ENCODE data around the gene ERBB4.

DNA sequence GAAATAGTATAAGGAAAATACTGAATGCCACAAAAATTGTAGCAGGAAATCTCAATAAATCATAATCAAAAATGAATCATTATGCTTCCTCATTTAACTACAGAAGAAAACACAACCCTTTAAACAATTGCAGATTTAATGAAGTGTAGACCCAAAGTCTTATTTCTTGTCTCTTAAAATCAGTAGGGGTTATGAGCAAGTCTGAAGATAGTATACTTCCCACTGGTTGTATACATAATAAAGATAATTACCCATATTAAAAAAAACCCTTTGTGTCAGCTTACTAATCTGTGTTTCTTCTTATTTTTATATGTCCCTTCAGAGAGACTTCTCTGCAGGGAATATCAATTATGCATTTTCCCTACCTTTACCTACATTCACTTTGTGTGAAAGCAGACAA lies 504.7 kb downstream of the ERBB4 start:
- TF ChIP-seq, protein P1, sequence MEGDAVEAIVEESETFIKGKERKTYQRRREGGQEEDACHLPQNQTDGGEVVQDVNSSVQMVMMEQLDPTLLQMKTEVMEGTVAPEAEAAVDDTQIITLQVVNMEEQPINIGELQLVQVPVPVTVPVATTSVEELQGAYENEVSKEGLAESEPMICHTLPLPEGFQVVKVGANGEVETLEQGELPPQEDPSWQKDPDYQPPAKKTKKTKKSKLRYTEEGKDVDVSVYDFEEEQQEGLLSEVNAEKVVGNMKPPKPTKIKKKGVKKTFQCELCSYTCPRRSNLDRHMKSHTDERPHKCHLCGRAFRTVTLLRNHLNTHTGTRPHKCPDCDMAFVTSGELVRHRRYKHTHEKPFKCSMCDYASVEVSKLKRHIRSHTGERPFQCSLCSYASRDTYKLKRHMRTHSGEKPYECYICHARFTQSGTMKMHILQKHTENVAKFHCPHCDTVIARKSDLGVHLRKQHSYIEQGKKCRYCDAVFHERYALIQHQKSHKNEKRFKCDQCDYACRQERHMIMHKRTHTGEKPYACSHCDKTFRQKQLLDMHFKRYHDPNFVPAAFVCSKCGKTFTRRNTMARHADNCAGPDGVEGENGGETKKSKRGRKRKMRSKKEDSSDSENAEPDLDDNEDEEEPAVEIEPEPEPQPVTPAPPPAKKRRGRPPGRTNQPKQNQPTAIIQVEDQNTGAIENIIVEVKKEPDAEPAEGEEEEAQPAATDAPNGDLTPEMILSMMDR (IDR thresholded peaks at IDR 0.05), result no peak
- TF ChIP-seq POLR2AphosphoS5 (IDR thresholded peaks at IDR 0.05; ENCODE audit: low read depth, low read length) (no peak), SIN3A (IDR thresholded peaks at IDR 0.05; ENCODE audit: borderline replicate concordance, insufficient read depth, low read depth, low read length) (no peak), TCF7L2 (IDR thresholded peaks at IDR 0.05; ENCODE audit: low read depth, low read length) (no peak)
- TF ChIP-seq, protein P2, sequence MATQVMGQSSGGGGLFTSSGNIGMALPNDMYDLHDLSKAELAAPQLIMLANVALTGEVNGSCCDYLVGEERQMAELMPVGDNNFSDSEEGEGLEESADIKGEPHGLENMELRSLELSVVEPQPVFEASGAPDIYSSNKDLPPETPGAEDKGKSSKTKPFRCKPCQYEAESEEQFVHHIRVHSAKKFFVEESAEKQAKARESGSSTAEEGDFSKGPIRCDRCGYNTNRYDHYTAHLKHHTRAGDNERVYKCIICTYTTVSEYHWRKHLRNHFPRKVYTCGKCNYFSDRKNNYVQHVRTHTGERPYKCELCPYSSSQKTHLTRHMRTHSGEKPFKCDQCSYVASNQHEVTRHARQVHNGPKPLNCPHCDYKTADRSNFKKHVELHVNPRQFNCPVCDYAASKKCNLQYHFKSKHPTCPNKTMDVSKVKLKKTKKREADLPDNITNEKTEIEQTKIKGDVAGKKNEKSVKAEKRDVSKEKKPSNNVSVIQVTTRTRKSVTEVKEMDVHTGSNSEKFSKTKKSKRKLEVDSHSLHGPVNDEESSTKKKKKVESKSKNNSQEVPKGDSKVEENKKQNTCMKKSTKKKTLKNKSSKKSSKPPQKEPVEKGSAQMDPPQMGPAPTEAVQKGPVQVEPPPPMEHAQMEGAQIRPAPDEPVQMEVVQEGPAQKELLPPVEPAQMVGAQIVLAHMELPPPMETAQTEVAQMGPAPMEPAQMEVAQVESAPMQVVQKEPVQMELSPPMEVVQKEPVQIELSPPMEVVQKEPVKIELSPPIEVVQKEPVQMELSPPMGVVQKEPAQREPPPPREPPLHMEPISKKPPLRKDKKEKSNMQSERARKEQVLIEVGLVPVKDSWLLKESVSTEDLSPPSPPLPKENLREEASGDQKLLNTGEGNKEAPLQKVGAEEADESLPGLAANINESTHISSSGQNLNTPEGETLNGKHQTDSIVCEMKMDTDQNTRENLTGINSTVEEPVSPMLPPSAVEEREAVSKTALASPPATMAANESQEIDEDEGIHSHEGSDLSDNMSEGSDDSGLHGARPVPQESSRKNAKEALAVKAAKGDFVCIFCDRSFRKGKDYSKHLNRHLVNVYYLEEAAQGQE (IDR thresholded peaks at IDR 0.05; ENCODE audit: insufficient read depth in 1 of 2, low read depth in 2 of 2, low read length in 1 of 2), result no peak
